RWPE1 (cell line): ENCODE measurements around the gene METTL16.

ENCODE experiments used
- CTCF ChIA-PET: fragments of 350-600 bp; sonication (Branson Sonifier 250); formaldehyde crosslinking; extraction: SDS; loops from one replicate; lab custom pipeline; 2021; lab: Yijun Ruan, JAX
- POLR2A ChIA-PET: fragments of 400-600 bp; formaldehyde crosslinking; extraction: SDS; loops from one replicate; lab custom pipeline; 2020; ENCODE audit warnings: antibody characterized with exemption; ENCODE audit not compliant: low non-redundant PET; lab: Yijun Ruan, JAX
- DNase-seq: peaks from one replicate; pipeline ENCODE4 v3.0.0; 2012; ENCODE audit warnings: low spot score
- H3K27ac ChIP-seq: fragments of 450-650 bp; 2 replicates; pipeline ENCODE4 v1.5.1; 2017
- TF ChIP-seq, protein P1 (sequence below): fragments of 450-650 bp; conservative IDR thresholded peaks from 2 replicates; pipeline ENCODE4 v1.5.1; 2017; ENCODE audit warnings: low read depth, mild to moderate bottlenecking

METTL16 gene

GRCh38 chr17:2384439-2385127 lies 127.1 kb downstream of the METTL16 start:
- POLR2A ChIA-PET = no interaction called here
- CTCF ChIA-PET = interaction anchor here (1.1 kb wide), 1 partner anchor 36 kb away, joined by 3 read pairs; no protein-coding TSS in a partner anchor
- H3K27ac ChIP-seq = peak overlapping the region; percentile 99
- DNase-seq = no peak
- TF ChIP-seq, protein P1, sequence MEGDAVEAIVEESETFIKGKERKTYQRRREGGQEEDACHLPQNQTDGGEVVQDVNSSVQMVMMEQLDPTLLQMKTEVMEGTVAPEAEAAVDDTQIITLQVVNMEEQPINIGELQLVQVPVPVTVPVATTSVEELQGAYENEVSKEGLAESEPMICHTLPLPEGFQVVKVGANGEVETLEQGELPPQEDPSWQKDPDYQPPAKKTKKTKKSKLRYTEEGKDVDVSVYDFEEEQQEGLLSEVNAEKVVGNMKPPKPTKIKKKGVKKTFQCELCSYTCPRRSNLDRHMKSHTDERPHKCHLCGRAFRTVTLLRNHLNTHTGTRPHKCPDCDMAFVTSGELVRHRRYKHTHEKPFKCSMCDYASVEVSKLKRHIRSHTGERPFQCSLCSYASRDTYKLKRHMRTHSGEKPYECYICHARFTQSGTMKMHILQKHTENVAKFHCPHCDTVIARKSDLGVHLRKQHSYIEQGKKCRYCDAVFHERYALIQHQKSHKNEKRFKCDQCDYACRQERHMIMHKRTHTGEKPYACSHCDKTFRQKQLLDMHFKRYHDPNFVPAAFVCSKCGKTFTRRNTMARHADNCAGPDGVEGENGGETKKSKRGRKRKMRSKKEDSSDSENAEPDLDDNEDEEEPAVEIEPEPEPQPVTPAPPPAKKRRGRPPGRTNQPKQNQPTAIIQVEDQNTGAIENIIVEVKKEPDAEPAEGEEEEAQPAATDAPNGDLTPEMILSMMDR = no peak

- TF ChIP-seq, protein P1 = no peak
- CTCF ChIA-PET = interaction anchor here (0.6 to 4.3 kb wide), 9 partner anchors 9 to 37 kb away, joined by 3 to 54 read pairs (median 7); no protein-coding TSS in a partner anchor
Observed at GRCh38 chr17:2383628-2384167, 128.0 kb downstream of the METTL16 start.

GRCh38 chr17:2380950-2381649 lies 130.6 kb downstream of the METTL16 start:
- POLR2A ChIA-PET = no interaction called here
- H3K27ac ChIP-seq = peak overlapping the region; percentile 99
- CTCF ChIA-PET = interaction anchor here (0.6 to 4.3 kb wide), 5 partner anchors 18 to 295 kb away, joined by 3 to 54 read pairs (median 5); no protein-coding TSS in a partner anchor
- DNase-seq = no peak
- TF ChIP-seq, protein P1 = no peak

More at GRCh38 chr17:2383628-2384167, 128.0 kb downstream of the METTL16 start:
- H3K27ac ChIP-seq = peak overlapping the region; percentile 99
- no peak for DNase-seq
- POLR2A ChIA-PET = no interaction called here

- ChIA-PET CTCF (interaction anchor here (0.7 to 4.3 kb wide), 2 partner anchors 36 to 295 kb away, joined by 3 to 54 read pairs; no protein-coding TSS in a partner anchor), POLR2A (no interaction called here)
- DNase-seq = no peak
- H3K27ac ChIP-seq = peak overlapping the region; percentile 99
- TF ChIP-seq, protein P1 = no peak
Observed at GRCh38 chr17:2380226-2380922, 131.3 kb downstream of the METTL16 start.

DNA sequence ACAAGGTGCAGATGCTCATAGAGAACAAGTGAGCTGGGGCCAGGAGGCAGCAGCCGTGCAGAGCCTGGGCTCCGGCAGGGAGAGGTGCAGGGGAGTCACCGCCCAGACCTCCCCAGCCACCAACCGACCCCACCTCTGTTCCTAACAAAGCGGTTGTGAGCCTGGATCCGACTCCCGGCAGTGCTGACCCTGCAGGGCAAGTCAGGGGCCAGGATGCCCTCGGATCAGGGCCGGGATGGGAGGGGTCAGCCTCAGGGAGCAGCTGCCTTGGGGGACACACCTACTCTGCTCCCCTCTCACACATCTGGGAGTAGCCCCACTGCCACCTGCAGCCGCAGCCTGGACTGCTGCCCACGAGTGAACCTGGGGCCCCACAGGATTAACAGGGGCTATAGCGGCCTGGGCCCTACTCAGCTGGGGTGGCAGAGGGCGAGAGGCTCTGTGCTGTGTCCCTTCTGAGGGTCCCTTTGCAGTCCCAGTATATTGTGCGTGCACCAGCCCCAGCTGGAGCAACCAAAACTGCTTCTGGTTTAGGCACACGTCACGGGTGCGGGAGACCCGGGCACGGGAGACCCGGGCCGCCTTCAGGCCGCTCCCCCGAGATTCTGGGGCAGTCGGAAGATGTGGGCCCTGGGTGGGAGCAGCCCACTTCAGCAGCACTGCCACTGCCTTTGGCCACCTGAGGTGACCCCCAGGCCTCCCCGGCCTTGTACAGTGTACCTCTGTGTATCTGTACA lies 132.0 kb downstream of the METTL16 start:
- CTCF ChIA-PET = interaction anchor here (0.7 to 4.3 kb wide), 4 partner anchors 37 to 490 kb away, joined by 3 to 54 read pairs (median 4); no protein-coding TSS in a partner anchor
- TF ChIP-seq, protein P1 = no peak
- POLR2A ChIA-PET = no interaction called here
- peak overlapping the region; percentile 99 for H3K27ac ChIP-seq
- DNase-seq = no peak
